Thyroid gland (tissue), 4 donors: ENCODE data around the gene LHFPL4.

ENCODE experiments used
- POLR2A ChIP-seq, 2 donors: fragments of 450-650 bp; IDR thresholded peaks; one replicate each; pipeline ENCODE4 v1.6.1; 2017; ENCODE audit warnings: antibody characterized with exemption in 2 of 2, mild to moderate bottlenecking in 2 of 2, moderate library complexity in 1 of 2
- TF ChIP-seq, protein P1 (sequence below), 6 experiments: fragments of 200-600 bp in 3 of 6; fragments of 450-650 bp in 3 of 6; sonication (generic) in 3 of 6; IDR thresholded peaks; one replicate each; pipeline ENCODE4 v1.5.1; 2016 to 2019; ENCODE audit warnings: antibody characterized with exemption in 6 of 6, mild to moderate bottlenecking in 2 of 6, inconsistent platforms in 1 of 6, moderate library complexity in 1 of 6

DNA sequence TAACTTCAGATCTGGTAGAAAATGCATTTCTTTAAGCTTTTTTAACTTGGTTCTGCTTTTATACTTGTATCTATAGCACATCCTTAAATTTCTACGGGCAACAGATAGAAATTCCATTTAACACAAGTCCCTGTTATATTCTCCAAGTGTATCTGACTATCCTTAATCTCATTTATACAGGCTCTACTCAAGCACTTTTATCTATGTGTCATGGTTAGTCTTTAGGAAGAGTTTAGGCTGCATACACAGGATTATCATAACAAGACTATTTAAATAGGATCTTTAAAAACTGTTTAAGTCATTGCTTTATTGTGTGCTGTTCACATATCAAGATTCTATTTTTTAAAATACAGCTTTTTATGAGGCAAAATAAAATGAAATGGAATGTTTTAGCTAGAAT is 103.5 kb downstream of the LHFPL4 start:
- TF ChIP-seq, protein P1, sequence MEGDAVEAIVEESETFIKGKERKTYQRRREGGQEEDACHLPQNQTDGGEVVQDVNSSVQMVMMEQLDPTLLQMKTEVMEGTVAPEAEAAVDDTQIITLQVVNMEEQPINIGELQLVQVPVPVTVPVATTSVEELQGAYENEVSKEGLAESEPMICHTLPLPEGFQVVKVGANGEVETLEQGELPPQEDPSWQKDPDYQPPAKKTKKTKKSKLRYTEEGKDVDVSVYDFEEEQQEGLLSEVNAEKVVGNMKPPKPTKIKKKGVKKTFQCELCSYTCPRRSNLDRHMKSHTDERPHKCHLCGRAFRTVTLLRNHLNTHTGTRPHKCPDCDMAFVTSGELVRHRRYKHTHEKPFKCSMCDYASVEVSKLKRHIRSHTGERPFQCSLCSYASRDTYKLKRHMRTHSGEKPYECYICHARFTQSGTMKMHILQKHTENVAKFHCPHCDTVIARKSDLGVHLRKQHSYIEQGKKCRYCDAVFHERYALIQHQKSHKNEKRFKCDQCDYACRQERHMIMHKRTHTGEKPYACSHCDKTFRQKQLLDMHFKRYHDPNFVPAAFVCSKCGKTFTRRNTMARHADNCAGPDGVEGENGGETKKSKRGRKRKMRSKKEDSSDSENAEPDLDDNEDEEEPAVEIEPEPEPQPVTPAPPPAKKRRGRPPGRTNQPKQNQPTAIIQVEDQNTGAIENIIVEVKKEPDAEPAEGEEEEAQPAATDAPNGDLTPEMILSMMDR (IDR thresholded peaks at IDR 0.05): no peak
- no peak for TF ChIP-seq POLR2A (IDR thresholded peaks at IDR 0.05)
